Measurements from ENCODE around the gene PPP1R12B. TPM values are rescaled to one million over a fixed set of nuclear protein-coding genes. Genes with fewer than 3 reads are reported as not detected.
"Not testable (repeated sequence)": the region's sequence is repeated elsewhere in the genome, so short reads cannot be mapped to it uniquely, and the experiment has no call there.

PPP1R12B gene
- total RNA-seq, 2 donors from 2014 or later = 21.6 to 26.0 TPM

DNA sequence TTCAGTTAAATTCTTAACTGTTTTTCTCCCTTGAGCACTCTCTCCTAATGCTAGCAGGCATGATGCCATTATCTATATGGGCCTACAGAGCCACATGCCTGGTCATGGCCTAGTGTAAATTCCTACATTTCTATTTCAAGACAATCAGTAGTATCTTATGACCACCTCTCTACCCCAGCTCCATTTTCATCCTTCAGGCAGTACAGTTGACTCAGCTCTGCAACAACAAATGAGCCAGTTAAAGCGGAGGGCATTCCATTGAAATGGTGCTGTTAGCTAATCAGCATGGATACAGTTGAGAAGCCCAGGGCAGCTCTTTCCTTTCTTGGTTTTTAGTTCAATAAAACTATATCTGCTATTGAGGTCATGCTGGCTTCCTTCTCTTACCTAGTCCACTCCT lies 150.0 kb downstream of the PPP1R12B start:
- no peak overlapping the region for H3K4me3 Mint-ChIP-seq
- peaks cover 52% of the 10 kb centered on the region for H3K36me3 Mint-ChIP-seq (ENCODE audit: low read depth)
- H3K9me3 Mint-ChIP-seq = no peaks in the 10 kb centered on the region
- no peak overlapping the region for H3K27ac Mint-ChIP-seq
- no peaks in the 10 kb centered on the region for H3K27me3 Mint-ChIP-seq
- ATAC-seq (replicated peaks) = no peak
- H3K4me1 Mint-ChIP-seq = no peaks in the 10 kb centered on the region

DNA sequence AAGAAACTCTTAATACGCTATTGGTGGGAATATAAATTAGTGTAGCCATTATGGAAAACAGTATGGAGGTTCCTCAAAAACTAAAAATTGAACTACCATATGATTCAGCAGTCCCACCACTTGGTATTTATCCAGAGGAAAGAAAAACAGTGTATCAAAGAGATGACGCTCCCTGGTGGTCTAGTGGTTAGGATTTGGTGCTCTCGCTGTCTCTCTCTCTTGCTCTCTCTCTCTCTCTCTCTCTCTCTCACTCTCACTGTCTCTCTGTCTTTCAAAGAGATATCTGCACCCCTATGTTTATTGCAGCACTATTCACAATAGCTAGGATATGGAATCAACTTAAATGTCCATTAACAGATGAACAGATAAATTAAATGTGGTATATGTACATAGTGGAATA lies 151.5 kb downstream of the PPP1R12B start:
- H3K27ac Mint-ChIP-seq; H3K4me3 Mint-ChIP-seq; H3K27me3 Mint-ChIP-seq; H3K9me3 Mint-ChIP-seq; ATAC-seq (replicated peaks); H3K4me1 Mint-ChIP-seq: not testable (repeated sequence)
- peaks cover 48% of the 10 kb centered on the region for H3K36me3 Mint-ChIP-seq (ENCODE audit: low read depth)

DNA sequence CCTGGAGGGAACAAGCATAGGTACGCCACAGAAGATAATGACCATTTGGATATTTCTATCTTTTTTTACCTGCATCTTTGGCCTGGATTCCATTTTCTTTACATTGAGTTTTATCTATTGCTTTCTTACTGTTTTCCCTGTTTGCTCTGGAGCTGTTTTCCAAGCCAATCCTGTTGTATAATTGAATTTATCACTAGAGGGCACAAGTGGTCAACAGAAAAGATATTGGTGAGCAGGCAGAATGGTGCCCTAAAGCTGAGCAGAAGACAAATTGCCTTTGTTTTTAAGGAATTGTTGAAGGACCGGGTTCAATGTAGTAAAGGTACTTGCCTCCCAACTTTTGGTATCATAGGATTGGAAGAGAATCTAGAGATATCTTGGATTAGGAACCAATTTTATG lies 152.8 kb downstream of the PPP1R12B start:
- ATAC-seq (replicated peaks) = no peak
- H3K9me3 Mint-ChIP-seq = no peaks in the 10 kb centered on the region
- H3K4me1 Mint-ChIP-seq = no peaks in the 10 kb centered on the region
- peaks cover 40% of the 10 kb centered on the region for H3K36me3 Mint-ChIP-seq (ENCODE audit: low read depth)
- H3K4me3 Mint-ChIP-seq = no peak overlapping the region
- no peaks in the 10 kb centered on the region for H3K27me3 Mint-ChIP-seq
- H3K27ac Mint-ChIP-seq = no peak overlapping the region

DNA sequence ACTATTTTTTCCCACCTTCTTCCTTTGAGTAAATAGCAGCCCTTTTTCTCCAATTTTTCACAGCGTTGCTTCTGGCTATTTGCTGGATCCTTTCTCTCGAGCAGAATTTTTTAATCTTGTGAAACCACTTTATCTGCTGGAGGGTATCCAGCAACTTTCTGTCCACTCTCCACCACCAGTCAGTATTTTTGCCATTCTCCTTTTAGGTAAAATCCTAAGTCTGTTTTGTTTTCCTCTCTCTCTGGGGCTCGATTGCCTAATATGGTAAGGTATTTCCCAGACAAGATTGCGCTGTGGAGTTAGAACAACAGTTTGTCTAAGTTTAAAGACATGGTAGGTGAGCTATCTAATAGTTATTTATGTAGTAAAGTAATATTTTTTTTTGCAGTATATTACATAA lies 156.9 kb downstream of the PPP1R12B start:
- H3K9me3 Mint-ChIP-seq = no peaks in the 10 kb centered on the region

DNA sequence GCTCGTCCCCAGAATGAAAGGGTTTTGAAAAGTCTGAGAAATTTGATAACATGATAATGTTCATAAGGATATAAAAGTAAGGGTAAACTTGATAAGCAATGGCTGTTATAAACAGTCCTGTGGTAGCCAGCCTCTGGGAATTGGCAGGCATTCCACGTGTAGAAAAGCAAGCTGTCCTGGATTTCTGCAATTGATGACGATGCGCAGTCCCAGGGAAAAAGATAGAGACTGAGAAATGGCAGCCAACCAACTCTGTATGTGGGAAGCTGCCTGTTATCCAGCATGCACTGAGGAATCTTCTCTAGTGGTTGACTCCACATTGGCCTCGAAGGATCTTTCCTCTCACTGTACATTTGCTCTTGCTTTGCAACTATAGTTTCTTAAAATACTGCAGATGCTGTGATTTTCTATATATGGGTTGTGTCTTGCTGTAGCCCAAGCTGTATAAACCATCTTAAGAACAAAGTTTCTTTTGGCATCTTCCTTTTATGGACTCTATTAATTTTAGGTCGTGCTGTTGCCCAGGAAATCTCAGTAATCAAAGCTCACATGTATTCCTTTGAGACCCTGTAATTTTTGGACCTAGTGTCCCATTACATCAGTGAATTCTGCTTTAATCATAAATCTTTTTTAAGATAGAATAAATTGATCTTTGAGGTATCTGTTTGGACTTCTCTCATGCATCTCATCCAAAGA lies 157.5 kb downstream of the PPP1R12B start:
- not testable (repeated sequence) for H3K9me3 Mint-ChIP-seq; H3K27me3 Mint-ChIP-seq; H3K4me3 Mint-ChIP-seq; H3K27ac Mint-ChIP-seq; ATAC-seq (replicated peaks); H3K4me1 Mint-ChIP-seq
- H3K36me3 Mint-ChIP-seq (ENCODE audit: low read depth) = peaks cover 31% of the 10 kb centered on the region

More for the DNA sequence above, 156.9 kb downstream of the PPP1R12B start:
- ATAC-seq (replicated peaks) = no peak
- Mint-ChIP-seq H3K4me1 (no peaks in the 10 kb centered on the region), H3K27ac (no peak overlapping the region), H3K36me3 (ENCODE audit: low read depth) (peaks cover 31% of the 10 kb centered on the region), H3K27me3 (no peaks in the 10 kb centered on the region), H3K4me3 (no peak overlapping the region)

DNA sequence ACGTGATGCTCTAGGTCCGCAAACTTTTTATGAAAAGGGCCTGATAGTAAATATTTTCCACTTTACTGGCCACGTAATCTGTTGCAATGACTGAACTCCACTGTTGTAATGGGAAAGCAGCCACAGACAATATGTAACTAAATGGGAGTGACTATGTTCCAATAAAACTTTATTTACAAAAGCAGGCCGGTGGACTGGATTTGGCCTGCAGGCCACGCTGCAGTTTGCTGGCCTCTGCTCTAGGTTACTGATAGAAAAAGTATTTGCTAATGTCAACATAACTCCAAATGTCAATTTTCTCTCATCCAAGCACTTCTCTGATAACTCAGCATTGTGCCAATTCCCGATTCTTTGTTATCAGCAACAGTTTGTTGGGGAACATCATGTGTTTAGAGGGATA lies 160.4 kb downstream of the PPP1R12B start:
- ATAC-seq (replicated peaks); H3K4me1 Mint-ChIP-seq; H3K9me3 Mint-ChIP-seq: not testable (repeated sequence)

DNA sequence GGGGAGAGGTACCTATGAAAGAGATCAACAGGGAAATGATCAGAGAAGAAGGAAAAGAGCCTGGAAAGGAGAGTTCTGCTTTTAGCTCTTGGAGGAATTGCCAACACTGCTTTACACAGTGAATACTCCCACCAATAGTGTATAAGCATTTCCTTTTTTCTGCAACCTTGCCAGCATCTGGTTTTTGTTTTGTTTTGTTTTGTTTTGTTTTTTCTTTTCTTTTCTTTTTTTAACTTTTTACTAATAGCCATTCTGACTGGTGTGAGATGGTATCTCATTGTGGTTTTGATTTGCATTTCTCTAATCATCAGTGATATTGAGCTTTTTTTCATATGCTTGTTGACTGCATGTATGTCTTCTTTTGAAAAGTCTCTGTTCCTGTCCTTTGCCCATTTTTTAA lies 165.4 kb downstream of the PPP1R12B start:
- not testable (repeated sequence) for H3K9me3 Mint-ChIP-seq; H3K36me3 Mint-ChIP-seq (ENCODE audit: low read depth); H3K4me1 Mint-ChIP-seq; ATAC-seq (replicated peaks); H3K27ac Mint-ChIP-seq; H3K27me3 Mint-ChIP-seq; H3K4me3 Mint-ChIP-seq

More for the DNA sequence above, 160.4 kb downstream of the PPP1R12B start:
- not testable (repeated sequence) for H3K27me3 Mint-ChIP-seq; H3K4me3 Mint-ChIP-seq; H3K27ac Mint-ChIP-seq; H3K36me3 Mint-ChIP-seq (ENCODE audit: low read depth)

DNA sequence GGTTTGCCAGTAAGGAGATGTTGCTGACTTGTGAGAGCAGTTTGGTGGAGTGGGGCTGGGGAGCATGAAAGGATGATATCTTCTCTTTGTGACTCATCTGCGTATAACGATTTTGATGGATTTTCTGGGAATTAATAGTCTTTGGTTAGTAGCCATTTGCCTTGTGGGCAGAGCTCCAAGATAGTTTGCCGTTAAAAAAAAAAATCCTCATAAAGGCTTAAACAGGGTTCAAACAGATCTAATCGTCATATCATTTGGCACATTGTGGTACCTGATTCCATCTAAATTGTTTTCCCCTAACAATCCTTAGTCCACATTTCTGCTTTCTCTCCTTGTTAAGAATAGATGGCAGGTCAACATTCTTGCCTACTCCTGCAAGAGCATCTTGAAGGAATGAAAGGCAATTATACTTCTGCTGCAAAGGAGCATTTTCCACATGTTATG lies 168.0 kb downstream of the PPP1R12B start:
- Mint-ChIP-seq H3K9me3 (no peaks in the 10 kb centered on the region), H3K4me1 (peaks cover 4% of the 10 kb centered on the region), H3K4me3 (no peak overlapping the region), H3K27me3 (no peaks in the 10 kb centered on the region), H3K36me3 (ENCODE audit: low read depth) (peaks cover 17% of the 10 kb centered on the region), H3K27ac (no peak overlapping the region)
- ATAC-seq (replicated peaks) = no peak

DNA sequence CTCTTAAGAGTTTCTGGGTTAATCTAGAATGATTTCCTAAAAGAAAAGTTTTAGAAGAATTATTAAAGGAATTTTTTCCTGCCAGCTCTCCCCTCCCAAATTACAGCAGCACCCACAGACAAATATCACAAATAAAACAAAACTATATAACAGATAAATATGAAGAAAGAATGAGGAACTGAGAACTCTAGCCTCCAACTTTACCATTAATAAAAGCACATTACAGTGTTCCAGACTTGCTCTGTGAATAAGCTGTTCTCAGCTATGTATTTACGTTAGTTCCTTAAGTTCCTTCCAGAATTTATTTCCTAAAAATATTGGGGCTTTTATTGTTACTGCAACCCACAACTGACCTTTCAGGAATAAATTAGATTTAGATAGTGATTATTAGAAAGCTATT lies 168.6 kb downstream of the PPP1R12B start:
- not testable (repeated sequence) for ATAC-seq (replicated peaks); H3K4me1 Mint-ChIP-seq; H3K4me3 Mint-ChIP-seq; H3K27ac Mint-ChIP-seq; H3K9me3 Mint-ChIP-seq; H3K27me3 Mint-ChIP-seq
- peaks cover 17% of the 10 kb centered on the region for H3K36me3 Mint-ChIP-seq (ENCODE audit: low read depth)

DNA sequence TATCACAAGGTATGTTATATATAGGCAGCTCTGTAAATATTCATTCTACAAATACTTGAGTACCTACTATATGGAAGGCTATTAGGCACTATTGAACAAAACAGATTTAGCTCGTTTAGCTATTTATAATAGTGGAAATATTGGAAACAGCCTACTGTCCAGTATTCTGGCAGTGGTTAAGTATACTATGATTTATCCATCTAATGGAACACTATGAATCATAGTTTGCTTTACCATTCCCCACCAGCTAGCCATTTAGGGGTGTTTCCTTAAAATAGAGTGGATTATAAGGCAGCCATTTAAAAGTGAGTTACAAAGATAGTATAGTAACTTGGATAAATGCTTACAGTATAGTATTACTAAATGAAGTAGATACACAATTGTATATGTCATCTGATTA lies 169.7 kb downstream of the PPP1R12B start:
- not testable (repeated sequence) for ATAC-seq (replicated peaks); H3K27me3 Mint-ChIP-seq; H3K4me1 Mint-ChIP-seq; H3K9me3 Mint-ChIP-seq; H3K27ac Mint-ChIP-seq; H3K4me3 Mint-ChIP-seq
- H3K36me3 Mint-ChIP-seq (ENCODE audit: low read depth) = peaks cover 17% of the 10 kb centered on the region

DNA sequence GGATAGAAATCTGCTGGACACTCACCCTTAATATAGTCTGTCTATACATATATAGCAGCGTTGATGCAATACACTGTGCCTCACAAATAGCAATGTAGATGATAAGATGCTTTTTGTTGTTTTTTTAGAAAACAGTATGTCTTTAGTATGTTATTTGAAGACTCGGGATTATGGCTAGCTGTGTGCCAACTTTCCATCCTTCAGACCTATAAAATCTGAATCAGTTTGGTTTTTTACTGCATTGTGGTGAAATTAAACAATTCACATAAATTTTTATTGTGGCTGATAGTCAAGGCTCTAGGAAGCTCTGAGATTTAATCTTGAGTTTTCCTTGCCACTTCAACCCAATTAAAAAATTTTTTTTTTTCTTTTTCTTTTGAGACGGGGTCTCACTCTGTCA lies 170.4 kb downstream of the PPP1R12B start:
- H3K4me3 Mint-ChIP-seq; H3K27me3 Mint-ChIP-seq; H3K9me3 Mint-ChIP-seq; ATAC-seq (replicated peaks); H3K4me1 Mint-ChIP-seq; H3K27ac Mint-ChIP-seq: not testable (repeated sequence)
- H3K36me3 Mint-ChIP-seq (ENCODE audit: low read depth) = peaks cover 17% of the 10 kb centered on the region

DNA sequence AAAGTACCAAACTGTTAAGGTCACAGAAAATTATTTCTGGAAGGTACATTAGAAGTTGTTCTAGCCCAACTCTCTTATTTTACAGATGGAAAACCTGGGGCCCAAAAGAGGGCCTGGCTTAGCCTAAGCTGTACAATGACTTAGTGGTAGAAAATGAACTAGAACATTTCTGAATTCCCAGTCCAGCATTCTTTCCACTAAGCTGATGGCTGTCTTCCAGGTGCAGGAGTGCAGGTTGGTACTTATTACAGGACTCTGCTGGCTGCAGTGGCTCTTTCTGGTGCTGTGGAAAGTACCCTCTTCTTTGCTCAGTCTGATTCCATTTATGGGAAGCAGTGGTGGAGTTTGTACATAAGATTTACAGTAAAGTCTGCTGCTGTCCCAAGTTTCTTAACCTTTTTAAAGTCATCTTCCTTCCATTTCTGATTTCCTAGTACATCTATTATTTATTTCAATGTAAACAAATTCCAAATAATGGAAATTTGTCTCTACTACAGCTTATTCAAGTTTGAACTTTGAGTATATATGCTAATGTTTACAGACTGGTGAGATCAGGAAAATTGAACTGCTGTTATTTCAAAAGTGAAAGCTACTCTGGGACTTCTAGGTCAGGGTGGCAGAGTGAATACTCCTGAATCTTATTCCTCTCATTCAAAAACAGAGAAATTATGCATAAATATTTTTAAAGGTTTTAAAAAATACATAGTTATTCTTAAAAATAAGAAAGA lies 171.8 kb downstream of the PPP1R12B start:
- not testable (repeated sequence) for H3K27me3 Mint-ChIP-seq; H3K27ac Mint-ChIP-seq; H3K9me3 Mint-ChIP-seq; H3K4me3 Mint-ChIP-seq; H3K4me1 Mint-ChIP-seq; ATAC-seq (replicated peaks)
- peaks cover 12% of the 10 kb centered on the region for H3K36me3 Mint-ChIP-seq (ENCODE audit: low read depth)

DNA sequence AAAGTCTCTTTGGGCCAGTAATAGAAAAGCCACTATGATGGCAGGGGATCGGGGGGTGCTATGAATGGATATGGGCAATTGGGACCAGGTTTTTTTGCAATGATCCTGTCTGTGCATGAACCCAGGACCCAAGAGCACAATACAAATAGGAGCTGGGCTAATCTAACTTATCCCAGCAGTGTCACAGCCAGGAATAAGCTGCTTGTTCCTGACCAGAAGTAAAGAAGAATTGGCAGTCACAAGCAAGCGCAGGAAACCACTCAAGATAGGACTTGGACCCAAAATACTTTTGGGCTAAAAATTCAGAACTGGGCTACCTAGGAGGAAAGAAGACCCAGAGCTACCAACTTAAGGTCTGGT lies 172.3 kb downstream of the PPP1R12B start:
- not testable (repeated sequence) for H3K4me3 Mint-ChIP-seq; H3K27ac Mint-ChIP-seq; ATAC-seq (replicated peaks); H3K4me1 Mint-ChIP-seq; H3K27me3 Mint-ChIP-seq; H3K9me3 Mint-ChIP-seq
- H3K36me3 Mint-ChIP-seq (ENCODE audit: low read depth) = peaks cover 12% of the 10 kb centered on the region

DNA sequence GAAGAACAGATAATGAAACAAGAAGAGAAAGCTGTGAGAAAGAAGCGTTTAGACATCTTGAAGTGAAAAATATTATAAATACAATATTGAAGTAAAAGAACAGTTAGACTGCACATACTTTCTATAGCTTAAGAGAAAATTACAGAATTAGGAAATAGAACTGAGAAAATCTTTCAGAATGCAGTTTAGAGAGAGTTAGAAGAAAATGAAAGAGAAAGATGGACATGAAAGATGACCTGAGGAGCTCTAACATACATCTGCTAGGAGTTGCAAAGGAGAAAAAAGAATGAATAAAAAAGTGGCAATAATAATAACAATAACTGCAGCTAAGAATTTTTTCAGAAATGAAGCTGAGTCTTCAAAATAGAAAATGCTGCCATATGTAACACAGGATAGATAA lies 173.0 kb downstream of the PPP1R12B start:
- H3K9me3 Mint-ChIP-seq; H3K4me3 Mint-ChIP-seq; ATAC-seq (replicated peaks); H3K4me1 Mint-ChIP-seq; H3K27ac Mint-ChIP-seq; H3K27me3 Mint-ChIP-seq: not testable (repeated sequence)
- H3K36me3 Mint-ChIP-seq (ENCODE audit: low read depth) = peaks cover 12% of the 10 kb centered on the region

DNA sequence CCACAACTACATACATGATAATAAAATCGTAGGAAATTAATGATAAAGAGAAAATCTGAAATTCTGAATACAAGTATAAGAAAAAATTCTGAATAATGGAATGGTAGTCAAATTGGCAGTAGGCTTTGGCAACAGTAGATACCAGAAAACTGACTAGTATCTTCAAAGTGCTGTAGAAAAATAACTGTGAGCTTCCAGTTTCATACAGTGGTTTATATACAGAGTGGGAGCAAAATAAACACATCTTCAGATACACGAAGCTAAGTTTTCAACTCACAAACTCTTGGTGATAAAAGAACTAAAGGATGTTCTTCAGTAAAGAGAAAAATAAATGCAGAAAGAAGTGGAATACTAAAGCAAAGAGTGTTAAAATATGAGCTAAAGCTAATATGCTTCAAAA lies 173.4 kb downstream of the PPP1R12B start:
- ATAC-seq (replicated peaks) = no peak
- Mint-ChIP-seq H3K27me3 (no peaks in the 10 kb centered on the region), H3K9me3 (no peaks in the 10 kb centered on the region), H3K36me3 (ENCODE audit: low read depth) (peaks cover 12% of the 10 kb centered on the region), H3K4me1 (peaks cover 9% of the 10 kb centered on the region), H3K27ac (no peak overlapping the region), H3K4me3 (no peak overlapping the region)
